Stimulated activated CD8-positive, alpha-beta memory T cell treated with anti-CD3 and anti-CD28 coated beads, Interleukin-7, amount 100 ng/mL, for 24 hours (primary cell): Measurements from ENCODE around the gene TACR1.

Experiments
- DNase-seq: peaks from one replicate; pipeline ENCODE4 v3.0.0-alpha.2; 2020; ENCODE audit warnings: low read depth

TACR1 gene

GRCh38 chr2:75047189-75047991 lies 151.9 kb downstream of the TACR1 start:
- DNase-seq, result no peak

- DNase-seq, result no peak
Measured at GRCh38 chr2:75045526-75046050, 153.7 kb downstream of the TACR1 start.

GRCh38 chr2:75044291-75044690 lies 155.0 kb downstream of the TACR1 start:
- DNase-seq, result no peak

GRCh38 chr2:75042823-75043222 lies 156.5 kb downstream of the TACR1 start:
- no peak for DNase-seq

- DNase-seq, result no peak
Measured at GRCh38 chr2:75041731-75042600, 157.4 kb downstream of the TACR1 start.

GRCh38 chr2:75041226-75041625 lies 158.1 kb downstream of the TACR1 start:
- no peak for DNase-seq

GRCh38 chr2:75035444-75036353 lies 163.6 kb downstream of the TACR1 start:
- no peak for DNase-seq

- DNase-seq, result no peak
Measured at GRCh38 chr2:75033516-75033915, 165.8 kb downstream of the TACR1 start.

- no peak for DNase-seq
Measured at GRCh38 chr2:75031906-75032803, 167.2 kb downstream of the TACR1 start.

- DNase-seq, result no peak
Measured at GRCh38 chr2:75031171-75031570, 168.1 kb downstream of the TACR1 start.

GRCh38 chr2:75030218-75031009 lies 168.9 kb downstream of the TACR1 start:
- no peak for DNase-seq

- no peak for DNase-seq
Measured at GRCh38 chr2:75027886-75028285, 171.4 kb downstream of the TACR1 start.

GRCh38 chr2:75025633-75026380 lies 173.5 kb downstream of the TACR1 start:
- DNase-seq, result no peak

- DNase-seq, result no peak
Measured at GRCh38 chr2:75025216-75025615, 174.1 kb downstream of the TACR1 start.

GRCh38 chr2:75023666-75024455 lies 175.5 kb downstream of the TACR1 start:
- DNase-seq, result no peak

- no peak for DNase-seq
Measured at GRCh38 chr2:75022516-75022915, 176.8 kb downstream of the TACR1 start.

GRCh38 chr2:75021672-75022071 lies 177.6 kb downstream of the TACR1 start:
- no peak for DNase-seq

- no peak for DNase-seq
Measured at GRCh38 chr2:75020476-75020875, 178.8 kb downstream of the TACR1 start.
